Prostate gland (tissue), 2 donors: ENCODE data around the gene MRPL50. TPM values are rescaled to one million over a fixed set of nuclear protein-coding genes. Genes with fewer than 3 reads are reported as not detected.

ENCODE experiments used
- DNase-seq: peaks from one replicate; pipeline ENCODE4 v3.0.0-alpha.2; 2019; ENCODE audit warnings: low spot score
- H3K27ac ChIP-seq, 2 donors: fragments of 200-600 bp; sonication (generic); 2 replicates each; pipeline ENCODE4 v1.5.1; 2017 to 2019
- H3K27me3 ChIP-seq: fragments of 200-600 bp; sonication (generic); replicated peaks from 2 replicates; pipeline ENCODE4 v1.5.1; 2019; ENCODE audit not compliant: insufficient read depth
- H3K36me3 ChIP-seq, 2 donors: fragments of 200-600 bp; sonication (generic); 1 replicate in 1 of 2; 2 replicates in 1 of 2; pipeline versions ENCODE4 v1.5.1 to v1.8.1; 2017 to 2019
- H3K4me1 ChIP-seq: fragments of 200-600 bp; sonication (generic); replicated peaks from 2 replicates; pipeline ENCODE4 v1.5.1; 2019
- H3K4me3 ChIP-seq, 2 donors: fragments of 200-600 bp; sonication (generic); 2 replicates each; pipeline ENCODE4 v1.5.1; 2017 to 2019
- H3K9me3 ChIP-seq: fragments of 200-600 bp; sonication (generic); 2 replicates; pipeline ENCODE4 v1.5.1; 2017
- POLR2A ChIP-seq: fragments of 450-650 bp; IDR thresholded peaks from one replicate; pipeline ENCODE4 v1.6.1; 2016; ENCODE audit warnings: antibody characterized with exemption, mild to moderate bottlenecking
- POLR2AphosphoS5 ChIP-seq: sonication (generic); formaldehyde crosslinking; IDR thresholded peaks from one replicate; pipeline ENCODE4 v1.6.1; 2017; ENCODE audit warnings: antibody characterized with exemption
- WGBS: methylation state at CpG from one replicate; pipeline ENCODE4 v1.1.5; 2018; 5-methylcytosine and 5-hydroxymethylcytosine counted together
- intact Hi-C: fragments of 100-400 bp; cut with DNase I; formaldehyde crosslinking; loops from one replicate; pipeline ENCODE4 v1.14.2; 2022
- total RNA-seq, 2 donors: library from RNA; depleted of rRNA; stranded (reverse); fragments of >200 nt; gene quantifications; one replicate each; pipeline ENCODE4 v1.1.0, GENCODE V29; 2016
- TF ChIP-seq, protein P1 (sequence below), 4 experiments: fragments of 200-600 bp in 2 of 4; fragments of 450-650 bp in 2 of 4; sonication (generic) in 2 of 4; IDR thresholded peaks; 1 replicate in 3 of 4; 2 replicates in 1 of 4; pipeline ENCODE4 v1.5.1; 2016 to 2019; ENCODE audit warnings: antibody characterized with exemption in 4 of 4, mild to moderate bottlenecking in 2 of 4, moderate library complexity in 2 of 4

Gene MRPL50
- total RNA-seq, 2 donors from 2014 or later: 10.3 to 12.5 TPM

DNA sequence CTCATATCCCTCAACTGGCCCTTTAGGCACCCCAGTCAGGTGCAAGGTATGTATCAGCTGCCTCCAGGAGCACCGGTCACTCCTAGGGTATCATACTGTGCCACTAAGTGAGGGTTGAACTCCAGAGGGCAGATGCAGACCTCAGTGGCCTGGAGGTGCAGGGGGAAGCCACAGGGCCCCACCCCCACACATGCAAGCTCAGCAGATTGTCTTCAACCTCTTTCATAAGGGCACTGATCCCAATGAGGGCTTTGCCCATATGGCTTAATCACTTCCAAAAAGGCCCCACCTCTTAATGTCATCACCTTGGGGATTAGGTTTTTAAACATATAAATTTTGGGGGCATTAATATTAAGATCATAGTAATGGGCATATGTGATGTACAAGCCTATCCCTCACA is 41.8 kb downstream of the MRPL50 start:
- no peaks in the 10 kb centered on the region for H3K4me1 ChIP-seq
- intact Hi-C loops: no loop called here
- no peak for TF ChIP-seq POLR2AphosphoS5
- no peak for TF ChIP-seq POLR2A
- TF ChIP-seq, protein P1, sequence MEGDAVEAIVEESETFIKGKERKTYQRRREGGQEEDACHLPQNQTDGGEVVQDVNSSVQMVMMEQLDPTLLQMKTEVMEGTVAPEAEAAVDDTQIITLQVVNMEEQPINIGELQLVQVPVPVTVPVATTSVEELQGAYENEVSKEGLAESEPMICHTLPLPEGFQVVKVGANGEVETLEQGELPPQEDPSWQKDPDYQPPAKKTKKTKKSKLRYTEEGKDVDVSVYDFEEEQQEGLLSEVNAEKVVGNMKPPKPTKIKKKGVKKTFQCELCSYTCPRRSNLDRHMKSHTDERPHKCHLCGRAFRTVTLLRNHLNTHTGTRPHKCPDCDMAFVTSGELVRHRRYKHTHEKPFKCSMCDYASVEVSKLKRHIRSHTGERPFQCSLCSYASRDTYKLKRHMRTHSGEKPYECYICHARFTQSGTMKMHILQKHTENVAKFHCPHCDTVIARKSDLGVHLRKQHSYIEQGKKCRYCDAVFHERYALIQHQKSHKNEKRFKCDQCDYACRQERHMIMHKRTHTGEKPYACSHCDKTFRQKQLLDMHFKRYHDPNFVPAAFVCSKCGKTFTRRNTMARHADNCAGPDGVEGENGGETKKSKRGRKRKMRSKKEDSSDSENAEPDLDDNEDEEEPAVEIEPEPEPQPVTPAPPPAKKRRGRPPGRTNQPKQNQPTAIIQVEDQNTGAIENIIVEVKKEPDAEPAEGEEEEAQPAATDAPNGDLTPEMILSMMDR (IDR thresholded peaks at IDR 0.05): no peak
- no peak for DNase-seq
- no peaks in the 10 kb centered on the region for H3K36me3 ChIP-seq
- no peak overlapping the region for H3K27ac ChIP-seq
- H3K4me3 ChIP-seq: no peak overlapping the region
- no peaks in the 10 kb centered on the region for H3K9me3 ChIP-seq
- no peaks in the 10 kb centered on the region for H3K27me3 ChIP-seq
- 21% methylated on average over 1 of the region's 1 CpG for WGBS

DNA sequence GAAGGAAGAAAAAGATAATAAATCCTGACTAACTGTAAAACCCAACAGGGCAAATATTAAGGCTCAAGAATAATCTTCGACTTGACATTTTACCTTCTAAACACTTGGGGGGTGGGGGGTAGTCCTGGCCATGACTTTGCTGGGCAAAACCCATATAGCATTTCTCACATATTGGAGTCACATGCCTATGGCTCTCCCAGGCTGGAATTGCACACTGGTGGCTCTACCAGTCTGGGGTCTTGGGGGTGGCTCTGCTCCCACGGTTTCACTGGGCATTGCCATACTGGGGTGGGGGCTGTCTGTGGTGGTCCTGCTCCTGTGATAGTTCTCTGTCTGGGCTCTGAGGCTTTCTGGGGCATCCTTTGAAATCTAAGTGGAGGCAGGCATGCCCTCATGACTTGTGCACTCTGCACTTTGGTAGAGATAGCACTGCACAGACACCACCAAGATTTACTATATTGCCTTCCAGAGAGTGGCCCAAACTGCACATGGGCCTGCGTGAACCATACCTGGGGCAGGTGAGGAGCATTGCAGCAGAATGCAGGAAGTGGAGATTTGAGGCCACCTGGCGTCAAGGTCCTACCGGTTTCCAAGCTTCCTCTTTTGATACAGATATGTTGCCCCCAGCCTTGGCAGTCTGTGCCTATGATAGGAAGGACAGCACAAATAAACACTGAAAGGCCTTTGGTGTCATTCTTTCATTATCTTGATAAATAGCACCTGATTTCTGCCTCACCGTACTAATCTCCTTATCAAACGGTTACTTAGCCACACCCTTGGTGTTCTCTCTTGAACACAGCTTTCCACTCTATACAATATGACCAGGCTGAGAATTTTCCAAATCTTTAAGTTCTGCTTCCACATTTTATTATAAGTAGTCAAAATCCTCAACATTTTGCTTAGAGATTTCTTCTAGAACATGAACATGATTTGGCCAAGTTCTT is 43.4 kb downstream of the MRPL50 start:
- Histone ChIP-seq H3K4me3 (no peak overlapping the region), H3K27me3 (no peaks in the 10 kb centered on the region), H3K27ac (no peak overlapping the region), H3K9me3 (no peaks in the 10 kb centered on the region), H3K4me1 (no peaks in the 10 kb centered on the region), H3K36me3 (no peaks in the 10 kb centered on the region)
- intact Hi-C loops: no loop called here
- TF ChIP-seq, protein P1 (IDR thresholded peaks at IDR 0.05): no peak
- no peak for TF ChIP-seq POLR2A
- TF ChIP-seq POLR2AphosphoS5: no peak
- DNase-seq: no peak
- 73% methylated on average over 7 of the region's 7 CpGs for WGBS

DNA sequence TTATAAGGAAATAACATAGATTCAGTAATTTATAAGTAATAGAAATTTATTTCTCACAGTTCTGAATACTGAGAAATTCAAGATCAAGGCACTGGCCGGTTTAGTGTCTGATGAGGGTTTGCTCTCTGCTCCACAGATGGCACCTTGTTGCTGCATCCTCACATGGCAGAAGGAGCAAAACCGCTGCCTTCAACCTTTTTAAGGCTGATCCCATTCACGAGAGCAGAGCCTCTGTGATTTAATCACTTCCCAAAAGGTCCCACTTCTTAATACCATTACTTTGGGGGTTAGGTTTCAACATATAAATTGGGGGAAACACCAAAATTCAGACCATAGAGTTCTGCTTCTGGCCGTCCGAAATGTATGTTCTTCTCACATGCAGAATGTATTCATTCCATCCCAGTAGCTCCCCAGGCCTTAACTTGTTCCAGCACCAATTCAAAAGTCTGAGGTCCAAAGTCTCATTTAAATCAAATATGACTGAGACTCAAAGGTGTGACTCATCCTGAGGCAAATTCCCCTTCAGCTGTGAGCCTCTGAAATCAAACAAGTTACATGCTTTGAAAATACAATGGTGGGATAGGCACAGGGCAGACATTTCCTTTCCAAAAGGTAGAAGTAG is 44.2 kb downstream of the MRPL50 start:
- Histone ChIP-seq H3K36me3 (no peaks in the 10 kb centered on the region), H3K27me3 (no peaks in the 10 kb centered on the region), H3K27ac (no peak overlapping the region), H3K4me3 (no peak overlapping the region), H3K4me1 (no peaks in the 10 kb centered on the region), H3K9me3 (no peaks in the 10 kb centered on the region)
- DNase-seq: no peak
- 80% methylated on average over 5 of the region's 5 CpGs for WGBS
- intact Hi-C loops: no loop called here
- TF ChIP-seq, protein P1 (IDR thresholded peaks at IDR 0.05): no peak
- TF ChIP-seq POLR2AphosphoS5 (no peak), POLR2A (no peak)

DNA sequence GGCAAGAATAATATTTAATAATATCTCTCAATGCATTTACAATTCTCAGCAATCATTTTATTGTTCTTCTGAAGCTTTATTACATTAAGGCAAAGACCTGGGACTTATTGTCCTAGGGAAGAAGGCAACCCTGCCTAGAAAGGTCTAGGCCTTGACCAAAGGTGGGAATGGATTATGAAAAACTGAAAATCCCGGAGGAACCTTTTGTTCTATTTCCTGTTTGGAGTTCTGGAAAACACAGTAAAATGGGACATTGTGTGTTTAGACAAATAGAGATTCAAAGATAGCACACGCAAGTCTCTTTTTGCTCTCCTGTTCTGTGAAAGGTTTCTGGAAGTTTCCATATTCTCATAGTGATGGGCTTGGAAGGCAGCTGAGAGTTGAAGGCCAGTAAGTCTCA is 44.7 kb downstream of the MRPL50 start:
- intact Hi-C loops: no loop called here
- Histone ChIP-seq H3K4me3 (no peak overlapping the region), H3K27ac (no peak overlapping the region), H3K36me3 (no peaks in the 10 kb centered on the region), H3K27me3 (no peaks in the 10 kb centered on the region), H3K9me3 (no peaks in the 10 kb centered on the region), H3K4me1 (no peaks in the 10 kb centered on the region)
- 53% methylated on average over 2 of the region's 2 CpGs for WGBS
- TF ChIP-seq, protein P1 (IDR thresholded peaks at IDR 0.05): no peak
- no peak for TF ChIP-seq POLR2AphosphoS5
- TF ChIP-seq POLR2A: no peak
- DNase-seq: no peak
